Neuron (in vitro differentiated cells): ENCODE results near the gene CACNG3.

ENCODE experiments used
- H2AFZ ChIP-seq: one replicate; pipeline ENCODE4 v1.6.1; 2013; ENCODE audit warnings: low read depth, mild to moderate bottlenecking, inconsistent platforms, low read length, moderate library complexity
- H3K27me3 ChIP-seq: one replicate; pipeline ENCODE4 v1.6.1; 2013; ENCODE audit warnings: low read length; ENCODE audit not compliant: insufficient read depth
- H3K36me3 ChIP-seq: one replicate; pipeline ENCODE4 v1.6.1; 2013; ENCODE audit warnings: low read length; ENCODE audit not compliant: insufficient read depth
- H3K4me1 ChIP-seq: one replicate; pipeline ENCODE4 v1.6.1; 2013; ENCODE audit warnings: low read length; ENCODE audit not compliant: insufficient read depth
- H3K4me3 ChIP-seq: 2 replicates; pipeline ENCODE4 v1.5.1; 2013; ENCODE audit warnings: mild to moderate bottlenecking, low read length, moderate library complexity
- H3K9me3 ChIP-seq: one replicate; pipeline ENCODE4 v1.6.1; 2013; ENCODE audit warnings: low read length

CACNG3 gene

GRCh38 chr16:24394341-24394740, 138.2 kb downstream of the CACNG3 start:
- no peaks in the 10 kb centered on the region for H3K36me3 ChIP-seq
- no peak overlapping the region for H3K4me3 ChIP-seq
- no peaks in the 10 kb centered on the region for H3K4me1 ChIP-seq
- no peaks in the 10 kb centered on the region for H3K27me3 ChIP-seq
- no peaks in the 10 kb centered on the region for H3K9me3 ChIP-seq
- H2AFZ ChIP-seq: no peak overlapping the region

GRCh38 chr16:24396350-24397271, 140.5 kb downstream of the CACNG3 start:
- Histone ChIP-seq H3K9me3 (no peaks in the 10 kb centered on the region), H3K4me1 (no peaks in the 10 kb centered on the region), H3K36me3 (no peaks in the 10 kb centered on the region), H2AFZ (no peak overlapping the region), H3K27me3 (no peaks in the 10 kb centered on the region), H3K4me3 (no peak overlapping the region)

GRCh38 chr16:24409045-24409444, 152.9 kb downstream of the CACNG3 start:
- Histone ChIP-seq H2AFZ (no peak overlapping the region), H3K4me1 (no peaks in the 10 kb centered on the region), H3K27me3 (no peaks in the 10 kb centered on the region), H3K36me3 (no peaks in the 10 kb centered on the region), H3K4me3 (no peak overlapping the region), H3K9me3 (no peaks in the 10 kb centered on the region)
